BJ (cell line): ENCODE data around the gene ABCA7. TPM values are rescaled to one million over a fixed set of nuclear protein-coding genes. Genes with fewer than 3 reads are reported as not detected.

Experiments
- CTCF ChIA-PET: fragments of 350-600 bp; formaldehyde crosslinking; extraction: SDS; loops from one replicate; lab custom pipeline; 2021; ENCODE audit warnings: antibody characterized with exemption, inconsistent platforms; lab: Yijun Ruan, JAX
- POLR2A ChIA-PET: fragments of 300-600 bp; sonication (Branson Sonifier 250); formaldehyde crosslinking; extraction: SDS; loops from one replicate; lab custom pipeline; 2021; ENCODE audit warnings: antibody characterized with exemption; lab: Charles Lee
- DNase-seq: peaks from one replicate; pipeline ENCODE4 v3.0.0-alpha.2; 2011; ENCODE audit warnings: low read depth
- H3K27me3 ChIP-seq: 2 replicates; pipeline ENCODE4 v1.6.0; 2011; ENCODE audit warnings: low read length; ENCODE audit not compliant: control insufficient read depth, insufficient read depth
- H3K36me3 ChIP-seq: 2 replicates; pipeline ENCODE4 v1.5.1; 2011; ENCODE audit warnings: low read length; ENCODE audit not compliant: control insufficient read depth, insufficient read depth
- H3K4me3 ChIP-seq: 2 replicates; pipeline ENCODE4 v1.5.1; 2011; ENCODE audit warnings: low read depth, mild to moderate bottlenecking, control low read depth, low read length
- CTCF ChIP-seq: IDR thresholded peaks from 2 replicates; pipeline ENCODE4 v1.5.1; 2011; ENCODE audit warnings: low read depth, mild to moderate bottlenecking, control low read depth, inconsistent platforms, low read length, moderate library complexity; ENCODE audit not compliant: insufficient read depth
- polyA plus RNA-seq: library from polyadenylated mRNA; depleted of rRNA; stranded (reverse); fragments of >200 nt; gene quantifications from 2 replicates; pipeline ENCODE4 v1.2.3, GENCODE V29; 2011

The ABCA7 gene
- polyA plus RNA-seq, 1 experiment: 1.9 TPM

GRCh38 chr19:991932-992669 is 47.8 kb upstream of the ABCA7 start:
- no peak for DNase-seq
- TF ChIP-seq CTCF: no peak
- H3K27me3 ChIP-seq: no peaks in the 10 kb centered on the region
- ChIA-PET POLR2A (no interaction called here), CTCF (interaction anchor here (1.2 kb wide), 1 partner anchor 8 kb away, joined by 3 read pairs; the partner anchor contains the start of gene WDR18)
- peaks cover 18% of the 10 kb centered on the region for H3K36me3 ChIP-seq
- H3K4me3 ChIP-seq: no peak overlapping the region

GRCh38 chr19:992670-993055 is 47.2 kb upstream of the ABCA7 start:
- TF ChIP-seq CTCF: no peak
- DNase-seq: no peak
- peaks cover 18% of the 10 kb centered on the region for H3K36me3 ChIP-seq
- ChIA-PET CTCF (interaction anchor here (1.2 kb wide), 1 partner anchor 8 kb away, joined by 3 read pairs; the partner anchor contains the start of gene WDR18), POLR2A (no interaction called here)
- no peak overlapping the region for H3K4me3 ChIP-seq
- H3K27me3 ChIP-seq: peaks cover 5% of the 10 kb centered on the region; the same call in 1 of the 2 replicates

GRCh38 chr19:993361-993830 is 46.5 kb upstream of the ABCA7 start:
- Histone ChIP-seq H3K36me3 (peaks cover 17% of the 10 kb centered on the region), H3K27me3 (peaks cover 11% of the 10 kb centered on the region), H3K4me3 (no peak overlapping the region)
- ChIA-PET POLR2A (no interaction called here), CTCF (no interaction called here)
- DNase-seq: no peak
- TF ChIP-seq CTCF: no peak

- DNase-seq: no peak
- CTCF ChIA-PET: no interaction called here
- Histone ChIP-seq H3K4me3 (no peak overlapping the region), H3K36me3 (peaks cover 14% of the 10 kb centered on the region), H3K27me3 (peaks cover 13% of the 10 kb centered on the region)
- no peak for TF ChIP-seq CTCF
- POLR2A ChIA-PET: no interaction called here
Observed at GRCh38 chr19:993831-994393, 46.0 kb upstream of the ABCA7 start.

- CTCF ChIA-PET: interaction anchor here (0.8 kb wide), 1 partner anchor 12 kb away, joined by 5 read pairs; no protein-coding TSS in a partner anchor
- TF ChIP-seq CTCF: no peak
- Histone ChIP-seq H3K36me3 (peaks cover 10% of the 10 kb centered on the region), H3K27me3 (peaks cover 15% of the 10 kb centered on the region), H3K4me3 (no peak overlapping the region)
- POLR2A ChIA-PET: no interaction called here
- no peak for DNase-seq
Observed at GRCh38 chr19:994516-994915, 45.4 kb upstream of the ABCA7 start.
